ENCODE measurements around the gene UBAP2.
A peak's percentile ranks its signal among the peaks of the same experiment; 100 is the strongest.

UBAP2 gene

GRCh38 chr9:34010979-34011378 is 37.7 kb downstream of the UBAP2 start:
- TF ChIP-seq TEAD4 (IDR thresholded peaks at IDR 0.05) (no peak), REST (IDR thresholded peaks at IDR 0.05; ENCODE audit: low read depth) (no peak), USF1 (IDR thresholded peaks at IDR 0.05) (no peak), RAD21 (IDR thresholded peaks at IDR 0.05; ENCODE audit: low read depth) (peak; percentile 27; the same call in 1 of the 2 replicates), TCF12 (IDR thresholded peaks at IDR 0.05; ENCODE audit: low read depth) (no peak)

GRCh38 chr9:34001951-34002350 is 46.7 kb downstream of the UBAP2 start:
- TF ChIP-seq TCF12 (IDR thresholded peaks at IDR 0.05; ENCODE audit: low read depth) (no peak), ZBTB7A (IDR thresholded peaks at IDR 0.05; ENCODE audit: low read depth) (no peak), TAF1 (IDR thresholded peaks at IDR 0.05; ENCODE audit: low read depth) (no peak), EGR1 (IDR thresholded peaks at IDR 0.05) (no peak), USF1 (IDR thresholded peaks at IDR 0.05) (no peak), MAX (IDR thresholded peaks at IDR 0.05) (no peak), YY1 (IDR thresholded peaks at IDR 0.05; ENCODE audit: low read depth) (no peak), RAD21 (IDR thresholded peaks at IDR 0.05; ENCODE audit: low read depth) (no peak), REST (IDR thresholded peaks at IDR 0.05; ENCODE audit: low read depth) (no peak), NFIC (IDR thresholded peaks at IDR 0.05) (no peak), CREB1 (IDR thresholded peaks at IDR 0.05; ENCODE audit: low read depth) (no peak), FOXM1 (IDR thresholded peaks at IDR 0.05; ENCODE audit: borderline replicate concordance, low read depth) (no peak)

GRCh38 chr9:34001298-34001697 is 47.4 kb downstream of the UBAP2 start:
- TF ChIP-seq FOXM1 (IDR thresholded peaks at IDR 0.05; ENCODE audit: borderline replicate concordance, low read depth): no peak
- no peak for TF ChIP-seq CREB1 (IDR thresholded peaks at IDR 0.05; ENCODE audit: low read depth)
- TF ChIP-seq CEBPB (IDR thresholded peaks at IDR 0.05): no peak
- no peak for TF ChIP-seq REST (IDR thresholded peaks at IDR 0.05; ENCODE audit: low read depth)
- no peak for TF ChIP-seq ZBTB7A (IDR thresholded peaks at IDR 0.05; ENCODE audit: low read depth)
- TF ChIP-seq MAX (IDR thresholded peaks at IDR 0.05): no peak
- TF ChIP-seq TEAD4 (IDR thresholded peaks at IDR 0.05): no peak
- no peak for TF ChIP-seq TCF12 (IDR thresholded peaks at IDR 0.05; ENCODE audit: low read depth)
- no peak for TF ChIP-seq TAF1 (IDR thresholded peaks at IDR 0.05; ENCODE audit: low read depth)
- TF ChIP-seq USF1 (IDR thresholded peaks at IDR 0.05): no peak
- TF ChIP-seq RAD21 (IDR thresholded peaks at IDR 0.05; ENCODE audit: low read depth): no peak
- no peak for TF ChIP-seq YY1 (IDR thresholded peaks at IDR 0.05; ENCODE audit: low read depth)
- TF ChIP-seq EGR1 (IDR thresholded peaks at IDR 0.05): no peak
- TF ChIP-seq EP300 (IDR thresholded peaks at IDR 0.05; ENCODE audit: borderline replicate concordance): no peak

GRCh38 chr9:33995449-33995848 is 53.2 kb downstream of the UBAP2 start:
- no peak for TF ChIP-seq YY1 (IDR thresholded peaks at IDR 0.05; ENCODE audit: low read depth)
- TF ChIP-seq TEAD4 (IDR thresholded peaks at IDR 0.05): no peak
- TF ChIP-seq ZBTB7A (IDR thresholded peaks at IDR 0.05; ENCODE audit: low read depth): no peak
- no peak for TF ChIP-seq CREB1 (IDR thresholded peaks at IDR 0.05; ENCODE audit: low read depth)
- TF ChIP-seq FOXM1 (IDR thresholded peaks at IDR 0.05; ENCODE audit: borderline replicate concordance, low read depth): no peak
- no peak for TF ChIP-seq EGR1 (IDR thresholded peaks at IDR 0.05)
- TF ChIP-seq REST (IDR thresholded peaks at IDR 0.05; ENCODE audit: low read depth): no peak
- TF ChIP-seq MAX (IDR thresholded peaks at IDR 0.05): no peak
- no peak for TF ChIP-seq CEBPB (IDR thresholded peaks at IDR 0.05)
- TF ChIP-seq USF1 (IDR thresholded peaks at IDR 0.05): no peak
- no peak for TF ChIP-seq TCF12 (IDR thresholded peaks at IDR 0.05; ENCODE audit: low read depth)
- no peak for TF ChIP-seq NFIC (IDR thresholded peaks at IDR 0.05)
- no peak for TF ChIP-seq RAD21 (IDR thresholded peaks at IDR 0.05; ENCODE audit: low read depth)
- TF ChIP-seq TAF1 (IDR thresholded peaks at IDR 0.05; ENCODE audit: low read depth): no peak
- TF ChIP-seq EP300 (IDR thresholded peaks at IDR 0.05; ENCODE audit: borderline replicate concordance): no peak

Measured in Ishikawa (cell line).